HT-29 (cell line): ENCODE measurements around the gene EGR4. TPM values are rescaled to one million over a fixed set of nuclear protein-coding genes. Genes with fewer than 3 reads are reported as not detected.

Experiments used
- DNase-seq: peaks from one replicate; pipeline ENCODE4 v3.0.0-alpha.2; 2015; ENCODE audit warnings: low spot score
- small RNA-seq: library from RNA; depleted of rRNA; stranded (forward); fragments of <200 nt; gene quantifications from one replicate; pipeline ENCODE3, GENCODE V24; 2014
- total RNA-seq: library from RNA; depleted of rRNA; stranded (reverse); fragments of >200 nt; shearing (Covaris generic); gene quantifications from 2 replicates; pipeline ENCODE4 v1.2.3, GENCODE V29; 2014; rRNA removed

The EGR4 gene
- total RNA-seq, 1 experiment from 2014 or later, result 2.2 TPM

GRCh38 chr2:73250872-73251846, 42.2 kb downstream of the EGR4 start:
- DNase-seq, result no peak

GRCh38 chr2:73249636-73250035, 43.7 kb downstream of the EGR4 start:
- DNase-seq, result no peak

- no peak for DNase-seq
Observed at GRCh38 chr2:73246850-73247249, 46.5 kb downstream of the EGR4 start.

- DNase-seq, result no peak
Observed at GRCh38 chr2:73244580-73244979, 48.8 kb downstream of the EGR4 start.

GRCh38 chr2:73243884-73244570, 49.3 kb downstream of the EGR4 start:
- DNase-seq, result no peak

Small RNAs within 50 kb of the gene (small RNA-seq; reads per million reads assigned to genes)
- gene RNU6-111P, result not detected

Other genes with a start within 250 kb of the EGR4 start
- 48.3 and 49.4 TPM in 2 replicates for gene SFXN5, start 221.8 kb downstream of the EGR4 start, total RNA-seq
- 13.9 and 14.6 TPM in 2 replicates for gene RAB11FIP5, start 180.6 kb downstream of the EGR4 start, total RNA-seq
- gene NOTO, start 91.0 kb downstream of the EGR4 start, total RNA-seq, result not detected in 2 replicates
- gene SMYD5, start 79.3 kb downstream of the EGR4 start, total RNA-seq, result 40.3 and 45.9 TPM in 2 replicates
- gene PRADC1, start 60.3 kb downstream of the EGR4 start, total RNA-seq, result 24.1 and 29.7 TPM in 2 replicates
- 502 and 515 TPM in 2 replicates for gene CCT7, start 59.2 kb downstream of the EGR4 start, total RNA-seq
- gene FBXO41, start 9.1 kb downstream of the EGR4 start, total RNA-seq, result 18.0 and 26.8 TPM in 2 replicates
- gene ALMS1, start 92.3 kb upstream of the EGR4 start, total RNA-seq, result 13.9 and 18.2 TPM in 2 replicates